KG1 (cell line): ENCODE measurements around the gene PDZD2.
"Not testable (repeated sequence)": the region's sequence is repeated elsewhere in the genome, so short reads cannot be mapped to it uniquely, and the experiment has no call there.

Experiments used
- DNase-seq: peaks from one replicate; lab custom pipeline; 2025; lab: John Stamatoyannopoulos, UW

Gene PDZD2

DNA sequence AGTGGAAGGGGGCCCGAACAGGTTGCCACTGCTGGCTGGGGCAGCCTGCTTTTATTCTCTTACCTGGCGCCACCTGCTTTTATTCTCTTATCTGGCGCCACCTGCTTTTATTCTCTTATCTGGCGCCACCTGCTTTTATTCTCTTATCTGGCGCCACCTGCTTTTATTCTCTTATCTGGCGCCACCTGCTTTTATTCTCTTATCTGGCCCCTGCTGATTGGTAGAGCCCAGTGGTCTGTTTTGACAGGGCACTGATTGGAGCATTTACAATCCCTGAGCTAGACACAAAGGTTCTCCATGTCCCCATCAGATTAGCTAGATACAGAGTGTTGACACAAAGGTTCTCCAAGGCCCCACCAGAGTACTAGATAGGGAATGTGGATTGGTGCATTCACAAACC lies 52.5 kb downstream of the PDZD2 start:
- not testable (repeated sequence) for DNase-seq

DNA sequence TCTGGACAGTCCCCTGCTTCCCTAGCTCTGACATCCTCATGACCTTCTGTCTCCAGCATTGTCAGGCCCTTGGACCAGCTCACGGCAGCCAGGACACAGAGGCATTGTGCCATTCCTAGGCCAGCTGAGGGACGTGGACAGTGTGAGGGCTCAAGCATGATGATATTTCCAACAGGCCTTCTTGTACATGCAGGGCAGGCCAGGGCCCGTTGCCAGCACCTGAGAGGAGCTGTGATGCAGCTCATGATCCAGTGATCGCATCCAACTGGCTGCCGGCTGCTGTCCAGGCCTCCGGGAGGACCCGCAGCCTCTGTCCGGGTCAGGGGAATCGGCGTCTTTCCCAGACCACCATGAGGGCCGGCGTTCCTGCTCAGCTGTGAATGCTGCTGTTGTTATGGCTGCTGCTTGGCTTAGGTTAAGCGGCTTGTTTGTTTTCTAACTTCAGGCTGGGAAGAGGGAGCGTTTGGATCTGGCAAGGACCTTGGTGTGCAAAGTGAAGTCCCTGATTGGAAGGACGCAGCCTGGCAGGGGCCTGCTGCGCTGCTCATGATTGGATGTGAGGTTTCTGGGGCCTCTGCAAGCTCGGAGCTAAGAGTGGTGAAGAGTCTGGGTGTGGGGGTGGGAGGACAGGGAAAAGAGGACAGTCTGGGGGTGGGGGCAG lies 53.8 kb downstream of the PDZD2 start:
- DNase-seq = no peak

DNA sequence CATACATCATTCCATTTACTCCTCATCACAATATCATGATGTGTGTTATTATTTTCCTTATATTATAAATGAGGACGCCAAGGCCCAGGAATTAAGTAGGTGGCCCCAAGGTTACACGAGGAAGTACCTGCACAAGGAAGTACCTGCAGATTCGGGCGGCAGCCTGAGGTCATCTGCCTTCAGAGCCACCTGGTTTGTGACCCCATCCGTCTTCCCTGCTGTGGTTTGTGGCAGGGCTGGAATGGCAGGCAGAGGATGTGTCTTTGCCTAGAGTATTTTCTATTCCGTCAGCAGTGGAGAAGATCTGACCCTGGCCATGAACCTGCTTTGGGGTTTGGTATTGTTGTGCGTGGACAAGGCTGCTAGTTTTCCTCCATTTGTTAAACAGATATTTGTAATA lies 59.7 kb downstream of the PDZD2 start:
- no peak for DNase-seq

DNA sequence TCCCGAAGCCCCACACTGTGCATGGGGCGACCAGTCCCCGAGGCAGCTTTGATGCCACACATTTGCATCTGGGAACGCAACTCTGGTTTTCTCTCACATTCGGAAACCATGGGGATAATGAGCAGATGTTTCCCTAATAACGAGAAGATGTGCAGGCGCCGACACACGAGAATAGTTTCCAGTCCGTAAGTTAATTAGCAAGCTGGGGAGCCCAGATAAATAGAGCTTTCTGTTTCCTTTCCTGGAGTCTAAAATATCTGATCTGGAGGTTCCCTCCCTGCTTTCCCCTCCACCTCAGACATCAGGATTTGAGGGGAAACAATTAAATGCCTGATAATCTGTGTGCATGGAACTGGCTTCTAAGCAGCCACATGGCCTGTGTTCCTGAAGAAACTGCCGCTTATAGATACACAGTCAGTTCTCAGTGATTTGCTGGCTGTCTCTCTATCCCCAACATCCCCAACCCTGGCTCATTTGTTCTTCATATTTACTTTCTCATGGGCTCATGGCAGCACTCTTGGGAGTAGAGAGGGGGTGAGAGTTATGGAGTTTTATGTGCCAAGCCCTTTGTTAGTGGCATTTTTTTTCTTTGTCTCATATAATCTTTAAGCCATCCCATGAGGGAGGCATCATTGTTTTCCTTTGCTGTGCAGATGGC lies 62.8 kb downstream of the PDZD2 start:
- no peak for DNase-seq

DNA sequence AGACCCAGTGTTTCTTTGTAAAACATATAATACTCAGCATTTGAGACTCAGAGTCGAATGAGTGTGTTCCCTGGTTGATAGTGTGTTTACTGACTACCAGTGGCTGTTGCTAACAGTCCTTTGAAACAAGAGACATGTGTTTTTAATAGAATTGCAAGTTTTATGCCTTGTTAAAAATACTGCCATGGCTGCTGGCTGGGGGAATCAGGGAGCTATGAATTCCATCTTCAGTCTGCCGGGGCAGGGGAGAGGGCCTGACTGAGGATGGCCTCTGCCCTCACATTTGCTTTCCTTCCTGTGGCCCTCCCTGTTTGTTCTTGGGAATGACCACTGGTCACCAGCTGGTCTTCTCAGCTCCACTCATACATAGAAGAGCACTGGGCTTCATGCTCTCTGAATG lies 63.8 kb downstream of the PDZD2 start:
- no peak for DNase-seq

DNA sequence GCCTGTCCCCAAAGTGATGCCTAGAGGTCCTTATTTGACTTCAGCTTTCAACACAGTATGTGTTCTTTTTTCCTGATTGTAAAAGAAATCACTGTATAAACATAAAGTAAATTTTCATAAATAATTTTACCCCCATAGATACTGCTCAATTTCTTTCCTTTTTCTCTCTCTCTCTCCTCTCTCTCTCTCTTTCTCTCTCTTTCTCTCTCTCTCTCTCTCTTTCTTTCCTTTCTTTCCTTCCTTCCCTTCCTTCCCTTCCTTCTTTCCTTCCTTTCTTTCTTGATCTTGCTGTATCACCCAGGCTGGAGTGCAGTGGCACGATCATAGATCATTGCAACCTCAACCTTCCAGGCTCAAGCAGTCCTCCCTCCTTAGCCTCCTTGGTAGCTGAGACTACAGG lies 64.8 kb downstream of the PDZD2 start:
- no peak for DNase-seq

DNA sequence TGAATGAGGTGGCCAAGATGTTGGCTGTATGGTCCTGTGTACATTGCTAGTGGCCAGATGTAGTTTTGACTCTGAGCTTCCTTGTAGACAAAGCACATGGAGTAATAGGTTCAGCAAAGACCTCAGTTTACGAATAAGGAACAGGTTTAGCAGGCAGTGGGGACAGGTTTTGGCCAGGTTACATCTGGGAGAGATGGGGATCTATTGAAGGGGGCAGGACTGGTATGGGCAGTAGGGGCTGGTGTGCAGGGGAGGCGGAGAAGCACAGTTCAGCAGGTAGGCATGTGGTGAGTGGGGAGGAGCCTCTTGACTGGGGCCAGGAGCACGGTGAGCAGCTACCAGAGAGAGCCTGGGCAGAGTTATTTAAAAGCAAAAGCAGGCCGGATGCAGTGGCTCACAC lies 67.3 kb downstream of the PDZD2 start:
- no peak for DNase-seq

DNA sequence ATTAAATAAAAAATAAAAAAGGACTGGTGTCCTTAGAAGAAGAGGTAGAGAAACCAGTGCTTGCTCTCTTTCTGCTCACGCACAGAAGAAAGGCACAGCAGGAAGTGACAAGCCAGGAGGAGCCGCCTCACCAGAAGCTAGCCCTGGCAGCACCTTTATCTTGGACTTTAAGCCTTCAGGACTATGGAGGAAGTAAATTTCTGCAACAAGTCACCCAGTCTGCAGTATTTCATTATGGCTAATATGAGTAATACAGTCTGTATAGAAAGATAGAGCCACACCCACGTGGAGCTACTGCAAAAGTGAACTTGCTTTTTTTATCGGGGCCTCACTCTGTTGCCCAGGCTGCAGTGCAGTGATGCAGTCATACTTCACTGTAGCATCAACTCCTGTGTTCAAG lies 68.4 kb downstream of the PDZD2 start:
- no peak for DNase-seq

DNA sequence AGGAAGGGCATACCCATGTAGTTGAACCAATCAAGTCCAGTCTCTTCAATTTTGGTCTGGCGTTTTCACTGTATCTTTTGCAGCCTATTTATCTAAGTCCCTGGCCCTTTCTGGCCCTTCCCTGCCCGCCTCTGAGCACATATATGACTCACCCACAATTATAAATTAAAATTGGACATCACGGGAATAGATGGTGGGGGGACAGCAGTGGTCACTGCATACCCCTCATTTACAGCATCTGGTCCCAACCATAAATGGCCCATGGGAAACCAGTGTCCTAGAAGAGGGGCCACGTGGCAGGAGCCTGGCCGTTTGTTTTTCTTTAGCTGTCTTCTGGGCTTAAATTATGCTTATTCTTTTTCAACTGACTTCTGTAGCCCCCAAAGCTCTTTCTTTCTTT lies 69.2 kb downstream of the PDZD2 start:
- DNase-seq = no peak

DNA sequence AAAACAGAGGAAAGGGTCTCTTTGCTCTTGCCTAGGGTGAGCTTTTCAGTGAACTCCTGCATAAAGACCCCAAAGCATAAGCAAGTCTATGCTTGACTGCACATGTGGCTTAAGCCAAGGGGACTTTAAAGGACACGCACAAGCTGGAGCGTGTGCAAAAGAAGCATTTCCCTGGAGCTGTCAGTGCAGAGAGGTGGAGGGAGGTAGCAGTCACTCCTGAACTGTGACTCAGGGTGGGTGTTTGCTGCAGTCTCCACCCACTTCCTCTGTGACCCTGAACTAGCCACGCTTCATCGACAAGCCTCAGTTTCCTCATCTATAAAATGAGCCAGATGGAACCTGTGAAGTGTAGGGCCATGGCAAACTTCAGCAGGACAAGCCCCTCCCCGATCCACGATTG lies 72.4 kb downstream of the PDZD2 start:
- no peak for DNase-seq

DNA sequence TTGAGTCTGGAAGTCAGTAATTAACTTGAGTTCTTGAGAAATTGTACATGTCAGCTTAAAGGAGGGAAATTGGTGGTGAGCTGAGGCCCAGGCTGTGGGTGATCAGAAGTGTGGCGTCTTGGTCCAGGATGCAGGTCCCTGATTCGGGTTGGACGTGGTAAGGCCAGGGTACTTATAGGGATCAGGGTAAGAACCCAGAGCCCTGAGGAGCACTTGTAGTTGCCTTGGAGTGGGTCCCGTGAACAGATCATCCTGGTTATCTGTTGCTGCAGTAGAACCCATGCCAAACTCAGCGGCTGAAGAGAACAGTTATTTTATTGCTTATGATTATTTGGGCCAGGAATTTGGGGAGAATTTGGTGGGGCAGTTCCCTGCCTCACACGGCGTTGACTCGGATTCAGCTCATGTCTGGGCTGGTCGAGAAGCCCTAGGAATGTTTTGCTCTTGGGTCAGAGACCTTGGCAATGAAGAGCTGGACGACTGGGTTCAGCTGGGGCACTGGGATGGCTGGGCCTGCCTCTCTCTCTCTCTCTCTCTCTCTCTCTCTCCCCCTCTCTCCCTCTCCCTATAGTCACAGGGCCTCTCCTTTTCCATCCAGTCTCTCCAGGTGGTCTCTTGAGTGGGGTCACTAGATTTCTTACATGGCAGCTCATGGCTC lies 73.1 kb downstream of the PDZD2 start:
- DNase-seq = no peak

DNA sequence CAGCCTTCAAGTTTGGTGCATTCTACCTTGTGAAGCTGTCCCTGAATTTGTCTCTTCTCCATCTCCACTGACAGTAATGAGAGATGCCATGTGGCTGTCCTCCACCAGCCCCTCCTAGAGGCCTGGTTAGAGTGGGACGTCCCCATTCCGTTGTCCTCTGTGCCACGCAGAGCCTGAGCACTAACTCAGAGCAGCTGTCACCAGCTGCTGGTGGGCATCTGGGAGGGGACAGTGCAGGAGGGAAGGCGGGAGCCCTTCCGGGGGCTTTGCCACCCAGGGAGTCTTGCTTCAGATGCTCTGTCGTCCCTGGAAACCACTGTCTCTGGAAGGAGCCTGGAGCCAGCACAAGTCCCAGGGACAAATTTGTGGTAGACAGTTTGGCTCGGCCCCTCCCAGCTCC lies 78.6 kb downstream of the PDZD2 start:
- no peak for DNase-seq

DNA sequence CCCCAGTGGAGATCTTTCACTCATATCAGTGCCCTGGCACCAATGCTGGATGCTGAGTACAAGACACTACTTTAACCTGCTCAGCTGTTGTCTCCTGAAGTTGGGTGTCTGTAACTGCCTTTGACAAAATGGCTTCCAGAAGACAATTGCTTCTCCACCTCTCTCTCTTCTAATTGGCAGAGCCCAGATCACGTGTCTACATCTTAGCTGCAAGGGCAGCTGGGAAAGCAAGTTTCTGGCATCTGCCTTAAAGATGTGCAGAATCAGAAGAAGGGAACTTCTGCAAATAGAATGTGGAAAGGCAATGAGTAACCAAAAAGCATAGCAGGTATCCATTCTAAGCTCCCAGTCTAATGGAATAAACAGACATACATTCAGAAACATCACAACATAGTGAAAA lies 81.1 kb downstream of the PDZD2 start:
- no peak for DNase-seq

DNA sequence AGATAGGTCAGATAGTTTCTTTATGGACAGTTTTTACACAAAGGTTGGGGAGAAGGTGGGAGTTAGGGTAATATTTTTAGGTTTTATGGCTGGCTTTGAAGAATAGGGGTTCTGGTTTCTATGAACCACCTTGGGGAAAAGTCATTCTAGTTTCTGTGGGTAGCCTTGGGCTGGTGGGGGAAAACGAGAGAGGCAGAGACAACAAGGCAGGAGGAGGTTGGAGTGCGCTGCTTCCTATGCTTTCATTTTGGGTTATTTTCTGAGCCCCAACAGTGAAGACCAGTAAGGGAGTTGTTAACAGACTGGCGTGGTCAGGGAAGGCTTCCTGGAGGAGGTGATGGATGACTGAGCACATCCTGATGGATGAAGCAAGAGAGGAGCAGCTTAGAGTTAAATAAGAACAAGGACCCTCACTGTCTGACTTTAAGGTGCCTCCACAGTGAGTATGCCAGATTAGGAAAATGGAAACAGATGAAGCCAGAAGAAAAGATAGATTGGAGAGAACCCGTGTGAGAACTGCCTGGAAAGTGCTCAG lies 81.9 kb downstream of the PDZD2 start:
- no peak for DNase-seq

DNA sequence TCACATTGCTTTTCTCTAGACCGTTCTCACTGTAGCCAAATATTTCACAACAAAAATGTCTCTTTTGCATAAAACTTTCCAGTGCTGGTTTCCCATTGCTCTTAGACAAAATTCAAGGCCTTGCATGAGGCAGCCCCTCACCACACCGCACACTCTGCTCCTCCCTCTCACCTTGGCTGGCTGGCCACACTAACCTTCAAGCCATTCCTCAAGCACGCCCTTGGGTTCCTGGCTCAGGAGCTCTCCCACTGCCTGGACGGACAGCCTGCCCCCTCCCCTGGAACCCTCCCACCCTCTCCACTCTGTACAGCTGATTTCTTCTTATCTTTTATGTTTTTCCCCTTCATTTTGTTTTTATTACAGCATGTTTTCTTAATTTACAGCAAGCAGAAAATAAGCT lies 83.2 kb downstream of the PDZD2 start:
- no peak for DNase-seq

DNA sequence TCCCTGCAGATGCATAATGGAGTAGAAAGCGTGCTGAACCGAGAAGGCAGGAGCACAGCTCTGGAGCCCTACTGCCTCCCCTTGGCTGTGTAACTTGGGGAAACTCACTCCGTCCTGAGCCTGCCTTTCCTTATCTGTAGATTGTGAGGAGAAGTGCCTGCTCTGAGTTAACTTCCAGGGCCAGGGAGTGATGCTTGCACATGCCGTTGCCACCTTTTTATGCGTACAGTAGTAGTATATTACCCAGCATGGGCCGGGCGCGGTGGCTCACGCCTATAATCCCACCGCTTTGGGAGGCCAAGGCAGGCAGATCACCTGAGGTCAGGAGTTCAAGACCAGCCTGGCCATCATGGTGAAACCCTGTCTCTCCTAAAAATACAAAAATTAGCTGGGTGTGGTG lies 87.1 kb downstream of the PDZD2 start:
- DNase-seq = no peak

DNA sequence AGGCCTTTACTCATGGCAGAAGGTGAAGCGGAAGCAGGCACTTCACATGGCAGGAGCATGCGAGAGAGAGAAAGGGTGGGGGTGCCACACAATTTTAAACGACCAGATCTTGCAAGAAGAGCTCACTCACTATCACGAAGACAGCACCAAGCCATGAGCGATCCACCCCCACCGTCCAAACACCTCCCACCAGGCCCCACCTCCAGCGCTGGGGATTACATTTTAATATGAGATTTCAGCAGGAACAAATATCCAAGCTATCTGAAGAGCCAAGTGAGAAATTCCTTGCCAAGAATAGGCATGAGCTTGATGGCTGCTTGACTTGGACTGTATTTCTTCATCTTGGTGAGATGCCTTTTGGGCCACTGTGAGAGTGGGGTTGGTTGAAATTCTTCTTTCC lies 88.0 kb downstream of the PDZD2 start:
- DNase-seq = no peak

DNA sequence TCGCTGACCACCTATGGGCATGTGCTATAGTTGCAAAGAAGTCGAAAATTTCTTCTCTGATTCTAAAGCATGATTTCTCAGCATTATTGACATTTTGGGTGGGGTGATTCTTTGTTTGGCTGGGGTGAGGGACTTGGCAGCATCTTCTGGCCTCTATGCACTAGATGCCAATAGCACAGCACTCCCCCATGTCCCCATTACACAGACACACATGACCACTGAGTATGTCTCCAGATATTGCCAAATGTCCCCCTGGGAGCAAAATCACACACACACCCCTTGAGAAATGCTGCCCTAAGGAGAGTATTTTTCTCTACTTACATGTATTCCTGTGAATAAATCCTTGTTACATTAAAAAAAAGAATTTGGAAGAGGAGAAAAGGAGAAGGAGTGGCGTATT lies 89.1 kb downstream of the PDZD2 start:
- no peak for DNase-seq

DNA sequence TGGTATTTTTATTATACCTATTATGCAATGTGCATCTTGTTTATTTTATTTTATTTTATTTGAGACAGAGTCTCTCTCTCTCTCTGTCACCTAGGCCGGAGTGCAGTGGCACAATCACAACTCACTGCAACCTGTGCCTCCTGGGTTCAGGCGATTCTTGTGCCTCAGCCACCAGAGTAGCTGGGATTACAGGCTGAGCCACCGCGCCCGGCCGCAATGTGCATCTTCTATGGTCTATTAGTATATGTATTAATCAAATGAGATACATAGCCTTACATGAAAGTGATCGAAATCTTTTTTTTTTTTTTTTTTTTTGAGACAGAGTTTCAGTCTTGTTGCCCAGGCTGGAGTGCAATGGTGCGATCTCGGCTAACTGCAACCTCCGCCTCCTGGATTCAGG lies 89.9 kb downstream of the PDZD2 start:
- not testable (repeated sequence) for DNase-seq

DNA sequence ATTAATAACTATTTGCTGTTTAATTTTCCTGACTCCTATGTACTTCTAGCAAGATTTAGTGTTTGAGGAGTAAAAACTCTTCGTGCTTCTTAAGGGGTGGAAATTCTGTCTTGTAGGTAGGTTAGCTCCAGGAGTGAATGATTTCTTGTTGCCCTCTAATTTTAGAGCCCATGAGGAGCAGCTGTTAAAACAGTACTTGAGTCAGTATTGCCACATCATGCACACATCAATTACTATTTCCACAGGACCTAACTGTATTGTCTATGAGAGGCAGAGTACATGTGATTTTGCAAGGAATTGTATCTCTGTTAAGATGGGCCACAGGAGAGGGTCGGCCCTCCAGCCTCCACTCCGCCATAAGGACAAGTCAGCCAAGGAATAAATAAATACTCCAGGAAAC lies 91.2 kb downstream of the PDZD2 start:
- no peak for DNase-seq

DNA sequence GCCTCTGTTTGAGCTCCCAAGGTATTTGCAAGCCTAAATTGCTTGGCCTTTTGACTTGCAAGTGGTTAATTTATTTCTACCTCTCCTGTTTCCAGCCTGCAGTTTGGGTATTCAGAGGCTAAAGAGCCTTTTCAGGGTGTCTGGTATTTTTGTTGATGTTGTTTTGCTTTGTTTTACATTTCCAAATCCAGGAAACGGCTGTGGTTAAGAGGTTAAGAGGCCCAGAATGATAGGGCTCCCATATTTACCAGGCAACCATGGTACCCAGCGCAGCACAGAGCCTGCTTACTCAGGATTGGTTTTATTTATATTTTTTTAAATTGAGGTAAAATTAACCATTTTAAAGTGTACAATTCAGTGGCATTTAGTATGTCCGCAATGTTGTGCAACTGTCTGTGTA lies 92.1 kb downstream of the PDZD2 start:
- DNase-seq = no peak

DNA sequence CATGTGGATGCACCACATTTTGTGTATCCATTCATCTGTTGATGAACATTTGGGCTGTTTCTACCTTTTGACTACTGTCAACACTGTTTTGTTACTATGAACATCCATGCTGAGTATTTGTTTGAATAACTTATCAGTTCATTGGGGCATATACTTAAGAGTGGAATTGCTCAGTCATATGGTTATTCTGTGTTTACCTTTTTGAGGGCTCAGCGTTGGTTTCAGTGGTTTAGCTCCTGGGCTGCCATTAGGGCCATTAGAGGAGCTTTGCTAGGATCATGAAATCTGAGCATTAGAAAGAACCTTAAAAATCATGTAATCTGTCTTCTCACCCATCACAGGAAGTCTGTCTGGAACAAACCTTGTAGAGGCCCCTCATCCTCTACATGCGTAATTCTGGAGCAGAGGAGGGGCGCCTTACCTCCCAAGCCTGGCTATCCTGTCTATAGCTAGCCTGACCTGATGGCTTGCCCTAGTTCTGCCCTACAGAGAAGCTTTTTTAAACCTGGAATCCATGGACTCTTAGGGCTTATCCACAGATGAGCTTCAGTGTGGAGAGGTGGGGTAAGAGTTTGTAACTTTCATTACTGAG lies 92.9 kb downstream of the PDZD2 start:
- no peak for DNase-seq

DNA sequence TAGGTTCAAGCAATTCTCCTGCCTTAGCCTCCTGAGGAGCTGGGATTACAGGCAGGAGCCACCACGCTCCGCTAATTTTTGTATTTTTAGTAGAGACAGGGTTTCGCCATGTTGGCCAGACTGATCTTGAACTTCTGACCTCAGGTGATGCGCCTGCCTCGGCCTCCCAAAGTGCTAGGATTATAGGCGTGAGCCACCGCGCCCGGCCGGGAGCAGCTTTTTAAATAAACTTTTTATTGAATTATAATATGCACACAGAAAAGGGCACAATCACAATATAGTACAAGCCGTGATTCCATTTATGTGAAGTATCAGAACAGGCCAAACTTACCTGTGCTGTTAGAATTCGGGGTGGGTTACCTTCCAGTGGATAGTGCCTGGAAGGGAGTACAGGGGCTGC lies 93.9 kb downstream of the PDZD2 start:
- not testable (repeated sequence) for DNase-seq
